Kidney glomerular epithelial cell (primary cell): ENCODE data around the gene P2RY6.

Experiments
- DNase-seq: peaks from one replicate; lab custom pipeline; 2025; lab: John Stamatoyannopoulos, UW

P2RY6 gene

DNA sequence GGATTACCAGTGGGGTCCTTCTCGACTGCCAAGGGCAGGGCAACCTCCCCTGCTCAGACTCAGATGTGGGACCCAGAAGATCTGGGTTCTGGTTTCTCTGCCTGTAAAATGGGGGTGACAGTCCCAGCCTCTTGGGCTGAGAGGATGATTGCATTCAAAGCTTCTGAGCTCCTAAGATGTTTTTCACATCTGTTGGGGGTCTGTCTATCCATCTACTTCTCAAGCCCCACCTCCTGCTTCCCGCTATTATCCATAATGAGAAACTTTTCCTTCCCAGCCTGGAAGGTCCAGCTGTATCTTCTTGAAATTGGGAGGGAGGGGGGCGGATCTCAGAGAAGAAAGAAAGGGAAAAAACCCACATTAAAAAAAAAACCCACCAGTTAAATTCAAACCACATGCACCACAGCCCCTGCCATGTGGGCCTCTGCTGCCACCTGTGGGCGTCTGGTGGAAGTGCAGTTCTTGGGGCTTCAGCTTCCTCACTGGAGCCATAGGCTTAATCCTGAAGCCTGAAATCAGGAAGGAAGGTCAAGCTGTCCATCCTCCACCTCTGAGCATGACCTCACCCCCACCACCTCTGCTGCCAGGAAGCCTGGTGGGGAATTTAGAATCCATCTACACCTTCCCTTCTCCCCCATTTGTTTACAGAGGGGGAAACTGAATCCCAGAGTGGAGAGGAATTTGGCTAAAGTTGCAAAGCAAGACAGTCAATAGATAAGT, 63.2 kb downstream of the P2RY6 start:
- DNase-seq: peak; percentile 78

DNA sequence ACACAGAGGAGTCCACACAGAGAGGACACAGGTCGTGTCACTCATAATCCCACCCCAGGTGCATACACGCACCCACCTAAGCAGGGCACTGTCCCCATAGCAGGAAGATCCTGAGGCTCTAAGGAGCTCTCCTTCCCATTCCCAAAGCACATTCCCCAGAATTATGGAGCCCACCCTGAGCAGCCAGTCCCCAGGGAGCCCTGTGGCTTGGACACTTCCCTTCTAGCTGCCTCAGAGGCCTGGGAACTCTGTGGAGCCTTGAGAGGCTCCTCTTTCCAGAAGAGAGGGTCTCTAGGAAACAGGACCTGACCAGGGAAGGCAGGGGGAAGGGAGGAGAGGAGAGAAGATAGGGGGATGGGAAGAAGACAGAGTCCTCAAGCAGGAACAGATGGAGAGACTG, 65.7 kb downstream of the P2RY6 start:
- DNase-seq: no peak

DNA sequence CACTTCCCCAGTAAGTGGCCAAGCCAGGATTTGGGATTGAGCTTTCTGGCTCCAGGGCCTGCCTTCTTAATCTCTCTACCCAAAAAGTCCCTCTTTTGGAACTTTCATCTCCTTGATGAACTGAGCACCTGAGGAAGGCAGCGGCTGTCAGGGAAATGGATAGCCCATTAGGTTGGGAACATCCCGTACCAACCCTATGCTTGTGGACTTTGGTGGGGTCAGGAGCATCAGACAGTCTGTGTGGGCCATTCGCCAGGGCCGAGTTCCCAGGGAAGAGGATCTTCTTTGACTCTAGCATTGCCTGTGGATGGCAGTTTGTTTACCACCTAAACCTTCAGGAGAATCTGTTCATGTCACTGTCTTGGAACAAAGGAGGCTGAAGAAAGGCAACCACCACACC, 66.1 kb downstream of the P2RY6 start:
- DNase-seq: no peak

DNA sequence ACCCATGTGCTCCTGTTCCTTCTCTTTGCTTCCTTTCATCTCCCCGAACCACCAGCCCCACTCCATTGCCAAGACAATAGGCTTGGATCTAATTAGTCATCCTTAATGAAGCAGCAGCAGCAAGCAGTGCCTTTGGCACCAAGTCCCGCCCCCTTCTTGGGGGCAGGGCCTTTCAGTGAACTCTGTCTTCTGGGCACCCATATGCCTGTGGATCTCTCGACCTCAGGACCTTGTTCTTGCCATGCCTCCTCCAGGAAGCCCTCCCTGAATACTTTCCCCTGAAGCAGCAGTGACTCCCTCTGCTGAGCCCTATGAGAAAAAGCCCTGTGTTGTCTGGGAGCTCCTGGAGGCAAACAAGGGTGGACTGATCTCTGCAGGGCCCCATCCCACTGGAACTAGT, 68.0 kb downstream of the P2RY6 start:
- DNase-seq: no peak

DNA sequence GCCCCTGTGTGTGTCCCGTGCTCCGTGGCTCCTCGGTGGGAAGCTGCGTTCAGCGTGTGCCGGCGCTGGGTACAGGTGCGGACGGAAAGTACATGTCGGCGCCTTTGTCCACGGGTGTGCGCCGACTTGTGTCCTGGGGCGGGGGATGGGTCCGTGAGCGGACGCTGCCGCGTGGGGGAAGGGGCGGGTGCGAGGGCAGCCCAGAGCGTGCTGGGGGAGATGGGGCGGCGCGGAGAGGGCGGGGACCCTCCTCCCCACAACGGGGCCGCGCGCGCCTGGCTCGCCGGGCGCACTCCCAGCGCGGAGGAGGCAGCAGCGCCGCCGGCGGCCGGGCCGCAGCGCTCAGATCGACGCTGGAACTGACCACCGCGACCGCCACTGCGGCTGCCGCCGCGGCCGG, 70.5 kb downstream of the P2RY6 start:
- DNase-seq: no peak

DNA sequence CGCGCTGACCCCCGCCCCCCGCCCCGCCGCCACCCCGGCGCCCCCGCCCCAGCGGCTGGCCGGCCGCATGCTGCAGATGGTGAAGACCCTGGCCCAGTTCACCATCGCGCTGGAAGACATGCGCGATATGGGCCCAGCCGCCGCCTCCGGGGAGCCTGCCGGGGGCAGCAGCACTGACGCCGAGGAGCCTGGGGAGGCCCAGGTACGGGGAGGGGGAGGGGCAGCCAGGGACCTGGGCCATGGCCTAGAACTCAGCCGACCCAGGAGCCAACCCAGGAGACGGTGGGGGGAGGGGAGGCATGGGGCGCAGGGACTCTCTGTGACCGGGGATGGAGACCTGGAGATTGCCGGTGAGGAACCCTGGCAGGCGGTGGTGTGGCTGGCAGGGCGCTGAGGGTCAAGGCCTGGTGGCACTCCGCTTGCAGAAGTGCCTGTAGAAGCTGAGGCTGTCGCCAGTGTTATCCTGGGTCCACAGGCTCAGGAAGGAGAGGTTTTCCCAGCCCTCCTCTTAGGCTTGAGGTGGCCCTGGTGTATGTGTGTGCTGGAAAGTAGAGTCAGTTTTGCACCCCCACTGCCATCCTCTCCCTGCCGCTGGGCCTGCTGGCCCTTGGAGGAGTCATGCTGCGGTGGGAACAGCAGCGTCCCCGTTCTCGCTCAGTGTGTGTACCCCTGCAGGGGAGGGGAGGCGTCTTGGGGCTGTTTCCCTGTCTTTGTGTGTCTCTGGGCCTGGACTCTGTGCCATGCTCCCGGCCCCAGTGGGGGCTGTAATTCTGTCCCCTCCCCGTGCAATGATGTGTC, 71.1 kb downstream of the P2RY6 start:
- DNase-seq: no peak

DNA sequence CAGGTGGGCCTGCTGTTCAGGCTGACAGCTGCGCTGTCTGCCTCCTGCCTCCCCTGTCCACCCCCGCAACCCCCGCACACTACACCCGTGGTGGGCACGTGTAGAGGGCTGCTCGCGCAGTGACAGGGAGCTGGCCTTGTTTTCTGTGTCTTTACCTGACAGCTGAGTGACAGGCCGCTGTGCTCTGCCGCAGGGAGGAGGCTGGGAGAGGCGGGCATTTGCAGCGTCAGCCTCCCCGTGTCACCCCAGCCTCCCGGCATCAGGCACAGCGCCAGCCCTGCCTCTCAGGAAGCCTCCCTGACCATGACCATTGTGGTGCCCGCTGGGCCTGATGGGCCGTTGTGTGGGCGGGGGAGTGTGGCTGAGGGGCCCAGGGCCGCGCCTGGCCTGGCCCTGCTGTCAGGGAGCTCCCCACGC, 72.1 kb downstream of the P2RY6 start:
- DNase-seq: peak; percentile 28

DNA sequence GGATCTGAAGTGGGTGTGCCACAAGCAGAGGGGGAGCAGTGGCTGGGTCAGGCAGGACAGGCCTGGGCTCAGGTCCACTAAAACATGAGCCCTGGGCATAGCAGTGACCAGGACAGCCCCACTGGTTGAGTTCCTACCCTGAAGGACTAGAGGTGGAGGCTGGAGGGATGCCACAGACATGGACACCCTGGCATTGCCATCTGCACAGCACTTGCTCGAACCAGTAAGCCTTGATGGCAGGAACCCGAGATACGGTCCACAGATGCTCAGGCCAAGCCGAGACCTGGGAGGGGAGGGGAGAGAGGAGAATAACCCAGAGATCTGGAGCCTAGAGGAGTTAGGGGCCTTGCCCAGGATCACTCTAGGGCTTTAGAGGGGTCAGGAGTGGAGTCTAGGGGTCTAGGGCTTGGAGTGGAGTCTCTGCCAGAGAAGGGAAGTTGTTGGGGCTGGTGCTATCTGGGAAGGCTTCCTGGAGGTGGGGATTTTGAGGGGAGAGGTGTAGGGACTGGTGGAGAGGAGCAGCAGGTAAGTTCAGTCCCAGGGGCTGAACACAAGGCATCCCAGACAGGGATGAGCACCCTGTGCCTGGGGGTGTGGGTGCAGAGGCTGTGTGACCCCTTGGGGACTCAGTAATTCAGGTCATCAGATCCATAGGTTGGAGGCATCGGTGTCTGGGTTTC, 73.5 kb downstream of the P2RY6 start:
- no peak for DNase-seq

DNA sequence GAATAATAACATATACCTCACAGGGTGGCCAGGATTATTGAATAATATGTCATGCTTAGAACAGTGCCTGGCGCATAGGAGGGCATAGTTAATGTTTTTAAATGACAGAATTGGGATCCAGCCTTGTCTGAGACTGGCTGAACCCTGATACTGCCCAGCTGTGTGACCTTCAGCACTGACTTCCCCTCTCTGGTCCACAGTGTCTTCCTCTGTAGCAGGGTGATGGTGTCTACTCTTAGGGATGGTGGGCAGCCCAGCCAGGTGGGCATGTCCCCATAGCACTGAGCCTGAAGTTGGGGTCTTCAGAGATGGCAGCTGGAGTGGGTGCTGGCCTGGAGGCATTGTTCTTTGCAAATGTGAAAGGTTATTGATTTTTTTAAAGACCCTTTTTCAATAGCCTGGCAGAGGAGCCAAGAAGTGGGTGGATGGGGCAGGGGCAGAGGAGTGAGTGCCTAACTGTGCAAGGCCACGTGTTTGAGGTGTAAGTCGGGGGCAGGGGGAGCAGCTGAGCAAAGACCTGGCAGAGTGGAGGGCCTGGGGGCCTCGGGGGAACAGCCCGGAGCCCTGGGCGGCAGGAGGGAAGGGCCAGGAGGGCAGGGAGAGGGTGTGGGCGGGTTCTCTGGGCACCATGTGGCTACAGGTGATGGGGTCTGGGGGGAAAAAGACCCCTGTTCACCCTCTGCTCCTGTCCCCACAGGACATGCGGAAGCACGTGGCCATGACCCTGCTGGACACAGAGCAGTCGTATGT, 74.2 kb downstream of the P2RY6 start:
- DNase-seq: no peak

DNA sequence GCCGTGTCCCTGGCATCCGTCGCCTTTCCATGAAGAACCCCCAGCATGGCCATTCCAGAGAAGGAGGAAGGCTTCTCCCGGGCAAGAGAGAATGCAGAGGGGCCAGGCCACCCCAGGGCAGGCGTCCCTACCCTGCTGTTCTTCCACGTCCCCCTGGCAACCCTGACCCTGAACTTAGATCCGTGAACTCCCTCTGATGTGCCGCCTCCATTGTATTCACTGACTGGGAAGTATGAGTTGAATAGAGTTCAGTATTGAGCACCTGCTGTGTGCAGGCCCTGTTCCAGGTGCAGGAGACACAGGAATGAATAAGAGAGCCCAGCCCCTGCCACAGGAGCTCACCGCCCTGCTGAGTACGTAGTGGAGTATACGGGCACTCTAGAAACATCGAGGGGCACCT, 74.9 kb downstream of the P2RY6 start:
- DNase-seq: no peak
